Measurements from ENCODE around the gene NT5E. TPM values are rescaled to one million over a fixed set of nuclear protein-coding genes. Genes with fewer than 3 reads are reported as not detected.

Gene NT5E
- total and polyA plus RNA-seq, 2 of the 13 experiments (the other 11 are each of a cell fraction or from before 2014, with no cell fraction given): 9.5 to 33.0 TPM

DNA sequence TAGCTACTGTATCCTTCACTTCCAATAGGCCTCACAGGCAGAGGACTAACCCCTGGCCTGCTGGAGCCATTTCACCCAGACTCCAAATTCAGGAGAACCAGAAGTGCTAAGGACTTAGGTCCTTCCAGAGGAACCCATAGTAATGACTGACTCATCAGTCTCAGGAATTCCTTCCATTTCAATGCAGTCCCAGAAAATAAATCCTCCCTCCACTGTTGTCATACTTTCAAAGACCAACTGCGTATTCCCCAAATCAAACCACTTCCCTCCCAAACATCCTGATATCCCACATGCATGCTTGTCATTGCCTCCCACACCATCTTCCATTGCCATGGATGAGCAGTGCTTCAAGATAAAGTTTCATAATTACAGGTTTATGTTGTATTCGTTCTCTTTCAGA is 31.8 kb upstream of the NT5E start:
- POLR2A ChIA-PET: no interaction called here
- 97% methylated on average over 2 of the region's 2 CpGs for WGBS (ENCODE audit: low lambda C conversion rate)
- TF ChIP-seq NFE2L2 (IDR thresholded peaks at IDR 0.05; ENCODE audit: low read length) (no peak), ZFP36L2 (CRISPR knock-in tag; IDR thresholded peaks at IDR 0.05) (no peak), NRL (CRISPR knock-in tag; IDR thresholded peaks at IDR 0.05; ENCODE audit: borderline replicate concordance) (no peak), ZNF451 (CRISPR knock-in tag; IDR thresholded peaks at IDR 0.05) (no peak), FOXP1 (IDR thresholded peaks at IDR 0.05) (no peak), FOXP1 (CRISPR knock-in tag; IDR thresholded peaks at IDR 0.05) (no peak), KDM2A (CRISPR knock-in tag; IDR thresholded peaks at IDR 0.05; ENCODE audit: borderline replicate concordance, low read depth) (no peak), SOX5 (CRISPR knock-in tag; IDR thresholded peaks at IDR 0.05; ENCODE audit: borderline replicate concordance) (no peak), NR3C1 (CRISPR knock-in tag; IDR thresholded peaks at IDR 0.05) (no peak), ZNF709 (CRISPR knock-in tag; IDR thresholded peaks at IDR 0.05) (no peak), PPARG (CRISPR knock-in tag; conservative IDR thresholded peaks at IDR 0.05) (no peak)
- TF ChIP-seq, protein P1, sequence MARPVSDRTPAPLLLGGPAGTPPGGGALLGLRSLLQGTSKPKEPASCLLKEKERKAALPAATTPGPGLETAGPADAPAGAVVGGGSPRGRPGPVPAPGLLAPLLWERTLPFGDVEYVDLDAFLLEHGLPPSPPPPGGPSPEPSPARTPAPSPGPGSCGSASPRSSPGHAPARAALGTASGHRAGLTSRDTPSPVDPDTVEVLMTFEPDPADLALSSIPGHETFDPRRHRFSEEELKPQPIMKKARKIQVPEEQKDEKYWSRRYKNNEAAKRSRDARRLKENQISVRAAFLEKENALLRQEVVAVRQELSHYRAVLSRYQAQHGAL (CRISPR knock-in tag; IDR thresholded peaks at IDR 0.05; ENCODE audit: not compliant biosample characterization): no peak
- TF ChIP-seq, protein P2, sequence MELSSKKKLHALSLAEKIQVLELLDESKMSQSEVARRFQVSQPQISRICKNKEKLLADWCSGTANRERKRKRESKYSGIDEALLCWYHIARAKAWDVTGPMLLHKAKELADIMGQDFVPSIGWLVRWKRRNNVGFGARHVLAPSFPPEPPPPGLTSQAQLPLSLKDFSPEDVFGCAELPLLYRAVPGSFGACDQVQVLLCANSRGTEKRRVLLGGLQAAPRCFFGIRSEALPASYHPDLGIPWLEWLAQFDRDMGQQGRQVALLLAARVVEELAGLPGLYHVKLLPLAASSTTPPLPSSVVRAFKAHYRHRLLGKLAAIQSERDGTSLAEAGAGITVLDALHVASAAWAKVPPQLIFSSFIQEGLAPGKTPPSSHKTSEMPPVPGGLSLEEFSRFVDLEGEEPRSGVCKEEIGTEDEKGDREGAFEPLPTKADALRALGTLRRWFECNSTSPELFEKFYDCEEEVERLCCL (CRISPR knock-in tag; IDR thresholded peaks at IDR 0.05; ENCODE audit: borderline replicate concordance): no peak
- TF ChIP-seq, protein P3, sequence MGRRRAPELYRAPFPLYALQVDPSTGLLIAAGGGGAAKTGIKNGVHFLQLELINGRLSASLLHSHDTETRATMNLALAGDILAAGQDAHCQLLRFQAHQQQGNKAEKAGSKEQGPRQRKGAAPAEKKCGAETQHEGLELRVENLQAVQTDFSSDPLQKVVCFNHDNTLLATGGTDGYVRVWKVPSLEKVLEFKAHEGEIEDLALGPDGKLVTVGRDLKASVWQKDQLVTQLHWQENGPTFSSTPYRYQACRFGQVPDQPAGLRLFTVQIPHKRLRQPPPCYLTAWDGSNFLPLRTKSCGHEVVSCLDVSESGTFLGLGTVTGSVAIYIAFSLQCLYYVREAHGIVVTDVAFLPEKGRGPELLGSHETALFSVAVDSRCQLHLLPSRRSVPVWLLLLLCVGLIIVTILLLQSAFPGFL (CRISPR knock-in tag; IDR thresholded peaks at IDR 0.05): no peak
- TF ChIP-seq, protein P4, sequence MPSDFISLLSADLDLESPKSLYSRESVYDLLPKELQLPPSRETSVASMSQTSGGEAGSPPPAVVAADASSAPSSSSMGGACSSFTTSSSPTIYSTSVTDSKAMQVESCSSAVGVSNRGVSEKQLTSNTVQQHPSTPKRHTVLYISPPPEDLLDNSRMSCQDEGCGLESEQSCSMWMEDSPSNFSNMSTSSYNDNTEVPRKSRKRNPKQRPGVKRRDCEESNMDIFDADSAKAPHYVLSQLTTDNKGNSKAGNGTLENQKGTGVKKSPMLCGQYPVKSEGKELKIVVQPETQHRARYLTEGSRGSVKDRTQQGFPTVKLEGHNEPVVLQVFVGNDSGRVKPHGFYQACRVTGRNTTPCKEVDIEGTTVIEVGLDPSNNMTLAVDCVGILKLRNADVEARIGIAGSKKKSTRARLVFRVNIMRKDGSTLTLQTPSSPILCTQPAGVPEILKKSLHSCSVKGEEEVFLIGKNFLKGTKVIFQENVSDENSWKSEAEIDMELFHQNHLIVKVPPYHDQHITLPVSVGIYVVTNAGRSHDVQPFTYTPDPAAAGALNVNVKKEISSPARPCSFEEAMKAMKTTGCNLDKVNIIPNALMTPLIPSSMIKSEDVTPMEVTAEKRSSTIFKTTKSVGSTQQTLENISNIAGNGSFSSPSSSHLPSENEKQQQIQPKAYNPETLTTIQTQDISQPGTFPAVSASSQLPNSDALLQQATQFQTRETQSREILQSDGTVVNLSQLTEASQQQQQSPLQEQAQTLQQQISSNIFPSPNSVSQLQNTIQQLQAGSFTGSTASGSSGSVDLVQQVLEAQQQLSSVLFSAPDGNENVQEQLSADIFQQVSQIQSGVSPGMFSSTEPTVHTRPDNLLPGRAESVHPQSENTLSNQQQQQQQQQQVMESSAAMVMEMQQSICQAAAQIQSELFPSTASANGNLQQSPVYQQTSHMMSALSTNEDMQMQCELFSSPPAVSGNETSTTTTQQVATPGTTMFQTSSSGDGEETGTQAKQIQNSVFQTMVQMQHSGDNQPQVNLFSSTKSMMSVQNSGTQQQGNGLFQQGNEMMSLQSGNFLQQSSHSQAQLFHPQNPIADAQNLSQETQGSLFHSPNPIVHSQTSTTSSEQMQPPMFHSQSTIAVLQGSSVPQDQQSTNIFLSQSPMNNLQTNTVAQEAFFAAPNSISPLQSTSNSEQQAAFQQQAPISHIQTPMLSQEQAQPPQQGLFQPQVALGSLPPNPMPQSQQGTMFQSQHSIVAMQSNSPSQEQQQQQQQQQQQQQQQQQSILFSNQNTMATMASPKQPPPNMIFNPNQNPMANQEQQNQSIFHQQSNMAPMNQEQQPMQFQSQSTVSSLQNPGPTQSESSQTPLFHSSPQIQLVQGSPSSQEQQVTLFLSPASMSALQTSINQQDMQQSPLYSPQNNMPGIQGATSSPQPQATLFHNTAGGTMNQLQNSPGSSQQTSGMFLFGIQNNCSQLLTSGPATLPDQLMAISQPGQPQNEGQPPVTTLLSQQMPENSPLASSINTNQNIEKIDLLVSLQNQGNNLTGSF (CRISPR knock-in tag; IDR thresholded peaks at IDR 0.05): no peak
- TF ChIP-seq, protein P5, sequence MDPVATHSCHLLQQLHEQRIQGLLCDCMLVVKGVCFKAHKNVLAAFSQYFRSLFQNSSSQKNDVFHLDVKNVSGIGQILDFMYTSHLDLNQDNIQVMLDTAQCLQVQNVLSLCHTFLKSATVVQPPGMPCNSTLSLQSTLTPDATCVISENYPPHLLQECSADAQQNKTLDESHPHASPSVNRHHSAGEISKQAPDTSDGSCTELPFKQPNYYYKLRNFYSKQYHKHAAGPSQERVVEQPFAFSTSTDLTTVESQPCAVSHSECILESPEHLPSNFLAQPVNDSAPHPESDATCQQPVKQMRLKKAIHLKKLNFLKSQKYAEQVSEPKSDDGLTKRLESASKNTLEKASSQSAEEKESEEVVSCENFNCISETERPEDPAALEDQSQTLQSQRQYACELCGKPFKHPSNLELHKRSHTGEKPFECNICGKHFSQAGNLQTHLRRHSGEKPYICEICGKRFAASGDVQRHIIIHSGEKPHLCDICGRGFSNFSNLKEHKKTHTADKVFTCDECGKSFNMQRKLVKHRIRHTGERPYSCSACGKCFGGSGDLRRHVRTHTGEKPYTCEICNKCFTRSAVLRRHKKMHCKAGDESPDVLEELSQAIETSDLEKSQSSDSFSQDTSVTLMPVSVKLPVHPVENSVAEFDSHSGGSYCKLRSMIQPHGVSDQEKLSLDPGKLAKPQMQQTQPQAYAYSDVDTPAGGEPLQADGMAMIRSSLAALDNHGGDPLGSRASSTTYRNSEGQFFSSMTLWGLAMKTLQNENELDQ (CRISPR knock-in tag; IDR thresholded peaks at IDR 0.05; ENCODE audit: borderline replicate concordance): no peak

More for the DNA sequence above, 31.8 kb upstream of the NT5E start:
- H3K4me1 ChIP-seq (ENCODE audit: insufficient read depth, low read length): peaks cover 32% of the 10 kb centered on the region
- H3K36me3 ChIP-seq (replicated peaks in 1 of 2; ENCODE audit: control insufficient read depth in 1 of 2, insufficient read depth in 2 of 2, low read length in 2 of 2): no peaks in the 10 kb centered on the region
- H3K9me3 ChIP-seq (ENCODE audit: low read length): no peaks in the 10 kb centered on the region
- no peak overlapping the region for H3K4me2 ChIP-seq (ENCODE audit: low read depth, low read length)
- H3K9ac ChIP-seq (ENCODE audit: insufficient read depth, low read depth, low read length): no peak overlapping the region
- no peak for FAIRE-seq
- no TSS peak for BruUV-seq (replicated peaks)
- no peak overlapping the region for H3K4me3 ChIP-seq (replicated peaks in 1 of 3; ENCODE audit: insufficient read depth in 1 of 3, low read depth in 2 of 3, low read length in 3 of 3)
- in situ Hi-C loops (cut with HindIII; ENCODE audit: extremely low pct_ligation_motif_present, low pct_unique_long_range_greater_than_20kb): no loop called here
- H2AFZ ChIP-seq (ENCODE audit: low read length): no peak overlapping the region
- H3K27me3 ChIP-seq (ENCODE audit: control insufficient read depth in 1 of 2, insufficient read depth in 2 of 2, low read length in 2 of 2): no peaks in the 10 kb centered on the region
- CTCF ChIA-PET (ENCODE audit: low intra/inter-chr PET ratio, low total read pairs): no interaction called here
- DNase-seq (ENCODE audit: low spot score): no peak
- no peak for ATAC-seq
- no peaks in the 10 kb centered on the region for H4K20me1 ChIP-seq (ENCODE audit: insufficient read depth, low read length)
- H3K27ac ChIP-seq (ENCODE audit: extremely low read length, insufficient read depth, low read length): no peak overlapping the region
- no peaks in the 10 kb centered on the region for H3K79me2 ChIP-seq (ENCODE audit: insufficient read depth, low read length)
- intact Hi-C loops (cut with micrococcal nuclease; ENCODE audit: unreplicated experiment): no loop called here

Data from HepG2 (cell line).